ENCODE measurements around the gene GLDC.

GRCh38 chr9:6490863-6491262 is 154.7 kb downstream of the GLDC start:
- no peak for TF ChIP-seq POLR2A (IDR thresholded peaks at IDR 0.05)
- TF ChIP-seq CTCF (IDR thresholded peaks at IDR 0.05), result no peak

Data from lower leg skin (tissue), 3 donors.